GM12874 (cell line): ENCODE data around the gene RAB36.

Experiments
- CTCF ChIP-seq: IDR thresholded peaks from 2 replicates; pipeline ENCODE4 v1.5.1; 2011; ENCODE audit warnings: low read depth, mild to moderate bottlenecking, control low read depth, low read length, moderate library complexity; ENCODE audit not compliant: insufficient read depth

RAB36 gene

GRCh38 chr22:23154461-23154860, 9.2 kb downstream of the RAB36 start:
- no peak for TF ChIP-seq CTCF

- TF ChIP-seq CTCF: no peak
Measured at GRCh38 chr22:23155143-23155542, 9.9 kb downstream of the RAB36 start.

GRCh38 chr22:23155831-23156230, 10.6 kb downstream of the RAB36 start:
- no peak for TF ChIP-seq CTCF

GRCh38 chr22:23156286-23156685, 11.0 kb downstream of the RAB36 start:
- 0 out of 2 replicates have a peak, but pooled peaks have one; percentile 13 for TF ChIP-seq CTCF

- TF ChIP-seq CTCF: no peak
Measured at GRCh38 chr22:23157560-23158515, 12.6 kb downstream of the RAB36 start.

- no peak for TF ChIP-seq CTCF
Measured at GRCh38 chr22:23158516-23159290, 13.4 kb downstream of the RAB36 start.

- TF ChIP-seq CTCF: no peak
Measured at GRCh38 chr22:23159291-23159630, 14.0 kb downstream of the RAB36 start.
